MM.1S (cell line): ENCODE measurements around the gene VPS8.

Experiments used
- DNase-seq: peaks from one replicate; pipeline ENCODE4 v3.0.0-alpha.2; 2015
- H2AFZ ChIP-seq: fragments of 300-600 bp; sonication (generic); 2 replicates; pipeline ENCODE4 v1.6.0; 2016; ENCODE audit warnings: antibody characterized with exemption, low read length
- H3F3A ChIP-seq: fragments of 300-600 bp; sonication (generic); 2 replicates; pipeline ENCODE4 v1.6.1; 2016; ENCODE audit warnings: mild to moderate bottlenecking, antibody characterized with exemption, low read length, moderate library complexity, mixed read lengths; ENCODE audit not compliant: insufficient read depth
- H3K27ac ChIP-seq: fragments of 300-600 bp; sonication (generic); 2 replicates; pipeline ENCODE4 v1.5.1; 2016; ENCODE audit warnings: mild to moderate bottlenecking, low read length
- H3K27me3 ChIP-seq: fragments of 300-600 bp; sonication (generic); replicated peaks from 2 replicates; pipeline ENCODE4 v1.6.0; 2016; ENCODE audit warnings: low read length; ENCODE audit not compliant: insufficient read depth
- H3K36me3 ChIP-seq: fragments of 300-600 bp; sonication (generic); replicated peaks from 2 replicates; pipeline ENCODE4 v1.6.1; 2016; ENCODE audit warnings: mild to moderate bottlenecking, low read length, mixed read lengths; ENCODE audit not compliant: insufficient read depth
- H3K4me1 ChIP-seq: fragments of 300-600 bp; sonication (generic); 2 replicates; pipeline ENCODE4 v1.6.1; 2016; ENCODE audit warnings: low read length, mixed read lengths
- H3K4me2 ChIP-seq: fragments of 300-600 bp; sonication (generic); 2 replicates; pipeline ENCODE4 v1.6.0; 2016; ENCODE audit warnings: low read depth, low read length
- H3K4me3 ChIP-seq: fragments of 300-600 bp; sonication (generic); 2 replicates; pipeline ENCODE4 v1.5.1; 2016; ENCODE audit warnings: low read length, mixed read lengths
- H3K79me2 ChIP-seq: fragments of 300-600 bp; sonication (generic); 2 replicates; pipeline ENCODE4 v1.6.1; 2016; ENCODE audit warnings: mixed run types, low read length, mixed read lengths
- H3K9ac ChIP-seq: fragments of 300-600 bp; sonication (generic); 2 replicates; pipeline ENCODE4 v1.6.1; 2016; ENCODE audit warnings: low read length, mixed read lengths
- H3K9me2 ChIP-seq: fragments of 300-600 bp; sonication (generic); replicated peaks from 2 replicates; pipeline ENCODE4 v1.6.1; 2016; ENCODE audit warnings: mild to moderate bottlenecking, low read length, mixed read lengths; ENCODE audit not compliant: insufficient read depth
- H3K9me3 ChIP-seq: fragments of 300-600 bp; sonication (generic); replicated peaks from 2 replicates; pipeline ENCODE4 v1.6.1; 2016; ENCODE audit warnings: mild to moderate bottlenecking, low read length, mixed read lengths; ENCODE audit not compliant: insufficient read depth
- H4K20me1 ChIP-seq: fragments of 300-600 bp; sonication (generic); 2 replicates; pipeline ENCODE4 v1.6.1; 2016; ENCODE audit warnings: mild to moderate bottlenecking, low read length, moderate library complexity, mixed read lengths; ENCODE audit not compliant: insufficient read depth
- CTCF ChIP-seq: fragments of 300-600 bp; sonication (generic); IDR thresholded peaks from 2 replicates; pipeline ENCODE4 v1.5.1; 2016; ENCODE audit warnings: antibody characterized with exemption, low read length, mixed read lengths
- EZH2 ChIP-seq: fragments of 300-600 bp; sonication (generic); optimal IDR thresholded peaks from 2 replicates; pipeline ENCODE3; 2017; ENCODE audit warnings: low read depth, mild to moderate bottlenecking, antibody characterized with exemption, low read length, mixed read lengths
- EZH2phosphoT487 ChIP-seq: fragments of 300-600 bp; sonication (generic); IDR thresholded peaks from 2 replicates; pipeline ENCODE4 v1.6.1; 2018; ENCODE audit warnings: antibody characterized with exemption, low read length

The VPS8 gene

GRCh38 chr3:184846496-184846895 is 34.5 kb downstream of the VPS8 start:
- no peaks in the 10 kb centered on the region for H3F3A ChIP-seq
- peaks cover 5% of the 10 kb centered on the region; the same call in 1 of the 2 replicates for H3K4me1 ChIP-seq
- no peaks in the 10 kb centered on the region for H3K79me2 ChIP-seq
- no peak overlapping the region for H2AFZ ChIP-seq
- no peaks in the 10 kb centered on the region for H3K9me2 ChIP-seq
- no peak for DNase-seq
- no peaks in the 10 kb centered on the region; the same call in 1 of the 2 replicates for H3K36me3 ChIP-seq
- H3K4me2 ChIP-seq, result no peak overlapping the region
- H3K27me3 ChIP-seq, result no peaks in the 10 kb centered on the region
- no peaks in the 10 kb centered on the region for H3K9me3 ChIP-seq
- no peaks in the 10 kb centered on the region for H4K20me1 ChIP-seq
- no peak overlapping the region for H3K9ac ChIP-seq
- no peak overlapping the region for H3K4me3 ChIP-seq
- TF ChIP-seq CTCF (no peak), EZH2phosphoT487 (no peak), EZH2 (no peak)
- no peak overlapping the region for H3K27ac ChIP-seq

DNA sequence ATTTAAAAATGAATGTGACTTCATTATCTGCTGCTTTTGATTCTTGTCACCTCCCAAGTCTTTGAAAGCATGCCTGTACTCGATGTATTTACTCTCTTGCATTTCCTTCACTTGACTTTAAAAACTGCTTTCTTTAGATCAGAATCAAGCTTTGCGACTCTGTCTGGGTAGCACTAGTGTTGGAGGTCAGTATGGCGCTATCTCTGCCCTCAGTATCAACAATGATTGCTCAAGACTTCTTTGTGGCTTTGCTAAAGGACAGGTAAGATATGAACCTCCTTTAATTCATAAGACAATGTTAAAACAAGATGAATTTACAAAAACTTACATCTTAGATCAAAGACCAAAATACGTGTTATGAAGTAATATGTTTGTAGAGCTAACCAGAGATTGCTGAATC is 37.0 kb downstream of the VPS8 start:
- Histone ChIP-seq H3K4me1 (peaks cover 5% of the 10 kb centered on the region; the same call in 1 of the 2 replicates), H3K4me2 (no peak overlapping the region), H2AFZ (no peak overlapping the region), H3F3A (no peaks in the 10 kb centered on the region), H3K36me3 (no peaks in the 10 kb centered on the region; the same call in 1 of the 2 replicates), H3K27ac (no peak overlapping the region), H3K27me3 (no peaks in the 10 kb centered on the region), H3K9me3 (no peaks in the 10 kb centered on the region), H3K79me2 (no peaks in the 10 kb centered on the region), H3K9me2 (no peaks in the 10 kb centered on the region), H3K4me3 (no peak overlapping the region), H4K20me1 (no peaks in the 10 kb centered on the region), H3K9ac (no peak overlapping the region)
- TF ChIP-seq EZH2phosphoT487 (no peak), CTCF (no peak), EZH2 (no peak)
- no peak for DNase-seq

- no peaks in the 10 kb centered on the region for H3K27me3 ChIP-seq
- no peak for TF ChIP-seq EZH2phosphoT487
- no peak for TF ChIP-seq EZH2
- no peak for TF ChIP-seq CTCF
- no peak overlapping the region for H3K4me3 ChIP-seq
- H3K9ac ChIP-seq, result no peak overlapping the region
- no peak for DNase-seq
- peaks cover 5% of the 10 kb centered on the region; the same call in 1 of the 2 replicates for H3K4me1 ChIP-seq
- H3K9me3 ChIP-seq, result no peaks in the 10 kb centered on the region
- H2AFZ ChIP-seq, result no peak overlapping the region
- H3F3A ChIP-seq, result no peaks in the 10 kb centered on the region
- H3K9me2 ChIP-seq, result no peaks in the 10 kb centered on the region
- no peaks in the 10 kb centered on the region for H3K79me2 ChIP-seq
- H3K27ac ChIP-seq, result no peak overlapping the region
- H3K4me2 ChIP-seq, result no peak overlapping the region
- no peaks in the 10 kb centered on the region; the same call in 1 of the 2 replicates for H3K36me3 ChIP-seq
- H4K20me1 ChIP-seq, result no peaks in the 10 kb centered on the region
These were observed 38.2 kb downstream of the VPS8 start for GRCh38 chr3:184850201-184850600.

DNA sequence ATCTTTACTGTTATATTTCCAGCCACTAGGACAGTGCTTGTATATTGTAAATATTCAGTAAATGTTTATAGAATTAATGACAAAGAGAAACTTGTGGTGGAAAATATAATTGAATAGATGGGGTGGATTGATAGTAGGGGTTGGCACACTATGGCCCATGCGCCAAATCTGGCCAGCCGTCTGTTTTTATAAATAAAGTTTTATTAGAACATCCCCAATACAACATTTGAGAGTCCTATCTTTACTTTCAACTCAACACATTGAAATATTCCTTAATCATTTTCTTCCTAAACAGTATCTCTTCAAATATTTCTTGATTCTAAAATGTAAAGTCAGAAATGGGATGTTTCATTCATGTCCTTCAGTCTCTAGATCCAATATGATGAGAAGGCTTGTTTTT is 45.1 kb downstream of the VPS8 start:
- Histone ChIP-seq H3K9me2 (no peaks in the 10 kb centered on the region), H3K9me3 (no peaks in the 10 kb centered on the region), H3K27ac (no peak overlapping the region)

More for the DNA sequence above, 45.1 kb downstream of the VPS8 start:
- no peak for DNase-seq
- no peaks in the 10 kb centered on the region for H3K79me2 ChIP-seq
- no peaks in the 10 kb centered on the region for H3F3A ChIP-seq
- no peak overlapping the region for H3K9ac ChIP-seq
- H3K36me3 ChIP-seq, result no peaks in the 10 kb centered on the region
- H3K4me1 ChIP-seq, result no peaks in the 10 kb centered on the region
- no peaks in the 10 kb centered on the region for H4K20me1 ChIP-seq
- H3K4me3 ChIP-seq, result no peak overlapping the region
- no peak overlapping the region for H2AFZ ChIP-seq
- H3K27me3 ChIP-seq, result no peaks in the 10 kb centered on the region
- TF ChIP-seq EZH2 (no peak), CTCF (no peak), EZH2phosphoT487 (no peak)
- H3K4me2 ChIP-seq, result no peak overlapping the region
